ENCODE results near the gene IL17C. TPM values are rescaled to one million over a fixed set of nuclear protein-coding genes. Genes with fewer than 3 reads are reported as not detected.

The IL17C gene
- polyA plus RNA-seq, 4 donors, result not detected

DNA sequence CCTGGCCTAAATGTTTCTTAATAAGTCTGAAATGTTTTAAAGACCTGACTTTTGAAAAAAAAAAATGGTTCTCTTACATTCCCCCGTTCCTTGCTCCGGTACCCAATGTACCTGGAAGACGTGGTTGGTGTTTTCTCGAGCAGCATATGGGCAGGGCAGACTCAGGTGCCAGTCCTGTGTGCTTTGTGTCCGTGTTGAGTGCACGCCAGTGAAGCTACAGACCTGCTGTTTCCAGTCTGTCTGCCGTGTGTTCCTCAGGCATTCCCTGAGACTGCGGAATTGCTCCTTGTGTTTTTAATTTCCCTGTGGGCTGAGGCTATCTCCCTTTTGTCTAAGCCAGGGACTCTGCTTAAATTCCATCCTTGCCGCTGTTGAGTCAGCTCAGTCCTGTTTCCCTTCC is 11.7 kb upstream of the IL17C start:
- DNase-seq (ENCODE audit: low read depth in 4 of 4, low spot score in 3 of 4), result no peak

DNA sequence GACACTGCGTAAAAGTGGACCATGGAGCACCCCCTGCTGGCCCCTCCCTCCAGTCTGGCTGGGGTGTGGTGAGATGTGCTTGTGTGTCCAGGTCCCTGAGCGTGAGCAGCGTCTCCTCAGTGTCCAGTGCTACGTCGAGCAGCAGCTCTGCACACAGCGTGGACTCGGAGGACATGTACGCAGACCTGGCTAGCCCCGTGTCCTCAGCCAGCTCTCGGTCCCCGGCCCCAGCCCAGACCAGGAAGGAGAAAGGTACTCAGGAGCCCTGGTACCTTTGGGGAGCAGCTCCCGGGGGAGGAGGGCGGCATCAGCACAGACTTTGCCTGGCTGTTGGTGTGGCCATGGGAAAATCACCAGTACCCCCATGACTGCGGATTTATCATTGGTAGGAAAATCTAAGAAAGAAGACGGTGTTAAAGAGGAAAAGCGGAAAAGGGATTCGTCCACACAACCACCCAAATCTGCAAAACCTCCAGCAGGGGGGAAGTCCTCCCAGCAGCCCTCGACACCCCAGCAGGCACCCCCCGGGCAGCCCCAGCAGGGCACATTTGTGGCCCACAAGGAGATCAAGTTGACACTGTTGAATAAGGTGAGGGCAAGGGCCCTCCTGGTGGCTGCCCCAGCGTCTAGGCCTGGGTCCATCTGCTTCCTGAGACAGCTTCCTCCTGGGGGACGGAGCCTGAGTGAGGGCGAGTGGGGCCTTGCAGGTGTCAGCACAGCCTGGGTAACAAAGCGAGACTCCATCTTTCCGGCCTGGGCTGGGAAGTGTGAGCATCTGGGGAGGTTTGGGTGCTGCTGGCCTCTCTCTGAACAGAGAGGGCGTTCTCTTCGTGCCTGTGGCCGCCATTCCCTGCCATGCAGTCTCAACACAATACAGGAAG is 10.6 kb upstream of the IL17C start:
- DNase-seq (ENCODE audit: low read depth in 4 of 4, low spot score in 3 of 4), result no peak

DNA sequence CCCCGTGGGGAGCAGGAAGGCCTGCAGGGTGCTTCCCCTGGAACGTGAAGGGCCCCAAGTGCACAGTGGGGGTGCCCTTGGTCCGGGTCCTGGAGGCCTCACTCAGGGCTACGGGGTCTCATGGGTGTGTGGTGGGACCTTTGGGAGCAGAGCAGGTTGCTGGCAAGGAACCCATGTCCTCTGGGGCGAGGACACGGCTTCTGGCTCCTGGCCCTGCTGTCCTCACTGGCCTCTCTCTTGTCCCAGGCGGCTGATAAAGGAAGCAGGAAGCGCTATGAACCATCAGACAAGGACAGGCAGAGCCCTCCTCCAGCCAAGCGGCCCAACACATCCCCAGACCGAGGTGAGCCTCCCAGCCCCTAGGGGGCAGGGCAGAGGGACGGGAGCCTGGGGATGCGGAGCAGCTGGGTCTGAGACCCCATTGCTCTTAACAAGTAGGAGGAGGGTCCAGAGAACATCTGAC is 9.8 kb upstream of the IL17C start:
- DNase-seq (ENCODE audit: low read depth in 4 of 4, low spot score in 3 of 4), result no peak

DNA sequence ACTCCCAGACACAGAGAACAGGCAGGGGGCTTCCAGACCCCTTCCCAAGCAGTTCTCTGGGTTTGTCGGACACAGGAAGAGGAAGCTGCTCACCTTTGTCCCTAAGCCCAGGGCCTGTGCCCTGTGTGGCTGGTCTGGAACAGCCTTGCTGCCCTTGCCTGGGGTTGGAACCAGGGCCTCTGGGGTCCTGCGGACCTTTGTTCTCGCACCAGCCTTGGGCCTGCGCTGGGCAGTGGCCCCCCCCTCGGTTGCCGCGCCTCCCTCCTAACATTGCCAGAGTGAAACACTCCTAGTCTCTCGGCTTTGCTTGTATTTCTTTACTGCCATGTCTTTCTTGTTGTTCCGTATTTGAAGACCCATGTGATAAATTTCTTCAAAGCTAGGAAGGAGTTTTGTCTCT is 8.5 kb upstream of the IL17C start:
- no peak for DNase-seq (ENCODE audit: low read depth in 4 of 4, low spot score in 3 of 4)

DNA sequence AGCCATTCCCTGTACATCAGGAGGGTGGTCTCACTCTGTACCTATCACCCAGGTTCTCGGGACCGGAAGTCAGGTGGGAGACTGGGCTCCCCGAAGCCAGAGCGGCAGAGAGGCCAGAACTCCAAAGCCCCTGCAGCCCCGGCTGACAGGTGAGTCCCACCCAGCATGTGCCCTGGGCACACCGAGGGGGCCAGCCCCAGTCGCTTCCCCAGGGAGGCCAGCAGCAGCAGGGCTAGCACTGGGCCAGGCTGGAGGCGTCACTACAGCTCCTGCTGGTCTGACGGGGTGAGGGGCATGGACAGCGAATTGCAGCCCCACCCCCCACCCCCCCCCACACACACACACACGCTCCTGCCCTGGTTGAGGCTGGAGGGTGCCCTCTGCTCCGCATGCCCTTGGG is 7.9 kb upstream of the IL17C start:
- DNase-seq (ENCODE audit: low read depth in 4 of 4, low spot score in 3 of 4), result no peak

DNA sequence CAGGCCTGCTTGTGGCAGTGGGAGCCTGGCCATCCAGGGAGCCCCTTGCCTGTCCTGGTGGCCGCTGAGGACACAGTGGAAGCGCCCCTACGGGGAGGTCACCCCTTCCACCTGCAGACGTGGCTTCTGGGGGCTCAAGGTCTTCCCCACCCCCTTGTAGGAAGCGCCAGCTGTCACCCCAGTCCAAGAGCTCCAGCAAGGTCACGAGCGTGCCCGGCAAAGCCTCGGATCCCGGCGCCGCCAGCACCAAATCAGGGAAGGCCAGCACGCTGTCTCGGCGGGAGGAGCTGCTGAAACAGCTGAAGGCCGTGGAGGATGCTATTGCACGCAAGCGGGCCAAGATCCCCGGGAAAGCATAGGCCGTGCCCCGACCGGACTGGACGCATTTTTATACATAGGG is 7.4 kb upstream of the IL17C start:
- no peak for DNase-seq (ENCODE audit: low read depth in 4 of 4, low spot score in 3 of 4)

DNA sequence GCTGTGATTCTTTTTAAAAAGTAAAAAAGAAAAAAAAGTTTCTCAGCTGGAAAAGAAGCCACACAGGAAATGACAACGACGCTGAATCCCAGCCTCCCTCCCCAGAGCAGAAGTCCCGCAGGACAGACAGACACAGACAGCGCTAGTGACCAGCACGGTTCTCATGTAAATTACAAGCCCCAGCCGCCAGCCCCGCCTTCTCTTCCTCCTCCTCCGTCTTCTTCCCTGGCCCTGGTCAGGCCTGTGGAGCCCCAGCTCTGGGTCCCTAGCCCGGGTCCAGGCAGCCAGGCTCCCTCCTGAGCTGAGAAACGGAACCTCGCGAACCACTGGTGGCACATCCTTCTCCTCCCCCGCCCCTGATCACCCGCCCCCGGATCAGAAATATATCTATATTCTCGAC is 7.0 kb upstream of the IL17C start:
- no peak for DNase-seq (ENCODE audit: low read depth in 4 of 4, low spot score in 3 of 4)

DNA sequence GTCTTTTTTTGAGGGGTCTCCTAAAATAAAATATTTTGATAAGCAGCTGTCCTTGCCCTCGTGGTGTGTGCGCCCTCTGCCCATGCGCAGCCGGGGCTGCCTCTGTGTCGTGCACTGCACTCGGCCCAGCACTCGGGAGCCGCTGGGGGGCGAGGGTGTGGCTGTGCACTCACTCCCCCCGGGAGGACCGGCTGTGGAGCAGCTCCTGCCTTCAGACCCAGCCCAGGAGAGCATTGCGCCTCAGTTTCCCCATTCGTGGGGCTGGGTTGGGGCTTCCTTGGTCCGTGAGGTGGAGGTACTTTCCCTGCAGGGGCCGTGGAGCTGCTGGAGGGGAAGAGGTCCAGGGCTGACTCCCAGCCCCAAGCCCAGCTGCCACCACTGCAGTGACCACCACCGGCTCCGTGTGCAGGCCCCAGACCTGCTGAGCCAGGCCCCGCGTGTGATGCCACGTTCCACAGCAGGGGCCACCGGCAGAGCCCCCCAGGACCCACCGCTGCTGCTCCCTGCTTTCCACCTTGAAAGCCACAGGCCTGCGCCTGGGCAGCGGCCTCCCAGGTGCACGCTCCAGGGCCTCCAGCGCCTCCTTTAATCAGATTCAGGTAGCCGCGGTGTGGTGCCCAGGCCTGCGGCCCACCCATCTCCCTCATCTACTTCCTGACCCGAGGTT is 6.3 kb upstream of the IL17C start:
- DNase-seq (ENCODE audit: low read depth in 4 of 4, low spot score in 3 of 4), result no peak

DNA sequence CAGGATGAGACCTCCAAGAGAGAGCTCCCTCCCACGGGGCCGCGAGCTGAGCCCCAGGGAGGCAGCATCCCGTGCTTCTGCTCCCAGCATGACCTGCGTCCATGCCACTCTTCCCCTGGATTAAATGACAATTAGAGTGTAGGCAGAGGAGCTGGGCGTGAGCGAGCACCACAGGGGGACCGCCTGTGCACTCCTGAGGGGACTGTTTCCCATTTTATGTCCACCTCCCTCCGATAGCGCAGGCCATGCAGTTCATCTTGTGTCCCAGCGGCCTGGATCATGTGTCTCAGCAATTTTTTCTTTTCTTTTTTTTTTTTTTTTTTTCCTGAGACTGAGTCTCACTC is 5.8 kb upstream of the IL17C start:
- DNase-seq (ENCODE audit: low read depth in 4 of 4, low spot score in 3 of 4), result no peak

DNA sequence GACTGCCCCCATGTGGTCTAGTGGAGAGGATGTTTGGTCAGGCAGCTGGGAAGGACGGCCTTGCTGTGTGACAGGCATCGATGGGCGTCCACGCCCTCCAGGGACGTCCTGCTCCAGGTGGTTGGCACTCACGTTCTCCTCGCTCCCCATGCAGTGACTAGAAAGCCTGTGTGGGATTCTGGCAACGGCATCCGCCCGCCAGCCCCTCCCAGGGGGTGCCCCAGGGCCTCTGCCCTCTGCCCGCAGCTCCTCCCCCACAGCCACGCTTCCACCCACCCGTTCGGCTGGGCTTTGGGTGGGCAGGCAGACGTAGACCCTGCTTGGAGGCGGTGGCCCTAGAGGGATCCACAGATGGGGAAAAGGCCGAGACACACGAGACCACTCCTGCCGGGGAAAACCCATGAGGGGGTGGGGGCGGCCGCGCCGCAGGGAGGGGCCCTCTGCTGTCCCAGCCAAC is 4.7 kb upstream of the IL17C start:
- DNase-seq (ENCODE audit: low read depth in 4 of 4, low spot score in 3 of 4), result no peak

DNA sequence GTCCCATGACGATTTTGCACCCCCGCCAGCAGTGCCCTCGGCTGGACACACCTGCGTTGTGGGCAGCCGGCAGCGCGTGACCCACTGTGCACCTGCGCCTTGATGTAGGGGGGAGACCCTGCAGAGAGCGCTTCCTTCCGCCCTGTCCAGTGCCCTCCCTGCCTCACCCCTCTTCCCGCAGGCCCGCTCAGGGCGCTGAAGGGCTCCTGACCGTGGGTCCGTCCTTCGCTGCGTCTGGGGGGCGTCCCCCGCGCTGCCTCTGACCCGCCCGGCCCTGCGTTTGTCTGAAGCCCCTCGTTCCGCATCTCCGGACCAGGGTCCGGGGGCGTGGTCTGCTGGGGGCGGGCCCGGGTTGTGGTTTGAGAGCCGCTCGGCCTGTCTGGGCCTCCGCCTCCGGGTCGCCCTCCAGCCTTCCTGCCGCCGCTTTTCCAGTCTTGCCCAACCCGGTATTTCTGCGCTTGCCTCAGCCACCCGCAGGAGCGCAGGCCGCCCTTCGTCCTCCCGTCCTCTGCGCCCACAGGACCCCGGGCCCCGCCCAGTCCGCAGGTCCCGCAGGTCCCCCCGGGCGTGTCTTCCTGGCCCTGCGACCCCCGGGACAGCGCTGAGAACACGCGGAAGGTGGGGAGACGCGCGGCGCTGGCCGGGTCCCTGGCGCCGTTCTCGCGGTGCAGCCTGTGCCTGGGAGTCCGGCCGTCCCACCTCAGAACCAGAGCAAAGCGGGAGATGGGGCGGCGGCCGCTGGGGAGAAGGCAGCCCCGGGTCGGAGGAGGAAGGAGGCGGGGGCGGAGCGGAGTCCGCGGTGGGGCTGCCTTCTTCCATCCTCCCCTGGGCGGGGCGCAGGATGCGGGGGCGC is 4.0 kb upstream of the IL17C start:
- no peak for DNase-seq (ENCODE audit: low read depth in 4 of 4, low spot score in 3 of 4)

DNA sequence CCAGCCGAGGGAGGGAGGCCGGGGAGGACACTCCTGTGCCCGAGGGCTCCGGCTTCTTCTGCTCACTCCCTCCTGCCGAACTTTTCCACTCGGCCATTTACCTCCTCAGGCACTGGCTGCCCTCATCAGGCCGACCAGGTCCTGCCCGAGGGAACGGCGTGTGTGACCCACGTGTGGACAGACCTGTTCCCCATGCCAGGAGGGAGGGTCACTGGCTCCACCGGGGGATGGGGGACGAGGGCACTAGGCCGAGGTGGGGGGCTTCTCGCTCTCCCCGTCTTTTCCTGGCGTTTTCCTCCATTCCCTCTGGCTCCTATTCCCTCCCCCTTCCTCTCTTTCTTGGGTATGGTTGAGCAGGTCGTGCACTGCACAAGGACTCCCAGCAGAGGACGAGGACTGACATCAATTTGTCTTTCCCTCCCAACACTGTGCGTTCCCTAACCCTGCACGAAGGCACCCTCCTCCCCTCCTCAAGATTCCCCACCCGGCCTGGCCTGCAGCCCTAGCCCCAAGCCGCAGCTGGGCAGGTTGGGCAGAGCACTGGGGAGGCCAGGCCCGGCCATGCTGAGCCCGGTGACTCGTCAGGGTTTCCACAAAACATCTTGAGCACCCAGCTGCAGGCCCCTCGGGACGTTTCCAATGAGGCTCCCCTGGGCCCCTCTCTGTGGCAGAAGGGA is 3.2 kb upstream of the IL17C start:
- DNase-seq (ENCODE audit: low read depth in 4 of 4, low spot score in 3 of 4), result no peak

DNA sequence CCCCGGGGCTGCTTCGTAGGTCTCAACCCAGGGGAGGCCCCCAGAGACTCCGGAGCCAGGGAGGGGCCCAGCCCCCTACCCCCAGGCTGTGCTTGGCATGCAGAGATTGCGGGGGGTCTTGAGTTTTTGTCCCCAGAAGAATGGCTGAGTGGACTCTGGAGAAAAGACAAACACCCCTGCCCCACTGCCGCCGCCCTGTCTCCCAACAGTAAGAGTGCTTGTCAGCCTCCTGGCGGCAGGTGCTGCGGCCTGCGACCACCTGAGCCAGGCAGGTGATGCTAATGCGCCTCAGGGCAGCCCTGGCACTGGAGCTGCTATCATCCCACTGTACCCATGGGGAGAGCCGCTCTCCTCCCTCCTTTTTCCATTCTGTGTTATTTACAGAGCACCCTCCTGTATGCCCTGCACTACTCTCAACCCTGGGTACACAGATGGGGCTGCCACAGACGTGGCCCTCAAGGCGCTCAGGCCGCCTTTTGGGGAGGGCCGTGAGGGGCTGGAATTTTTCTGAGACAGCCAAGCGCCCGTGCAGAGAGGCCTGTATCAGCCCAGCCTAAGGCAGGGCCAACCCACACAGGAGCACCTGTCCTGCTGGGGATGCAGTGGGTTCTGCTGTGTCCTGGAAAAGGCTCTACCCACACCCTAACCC is 2.6 kb upstream of the IL17C start:
- DNase-seq (ENCODE audit: low read depth in 4 of 4, low spot score in 3 of 4), result no peak

DNA sequence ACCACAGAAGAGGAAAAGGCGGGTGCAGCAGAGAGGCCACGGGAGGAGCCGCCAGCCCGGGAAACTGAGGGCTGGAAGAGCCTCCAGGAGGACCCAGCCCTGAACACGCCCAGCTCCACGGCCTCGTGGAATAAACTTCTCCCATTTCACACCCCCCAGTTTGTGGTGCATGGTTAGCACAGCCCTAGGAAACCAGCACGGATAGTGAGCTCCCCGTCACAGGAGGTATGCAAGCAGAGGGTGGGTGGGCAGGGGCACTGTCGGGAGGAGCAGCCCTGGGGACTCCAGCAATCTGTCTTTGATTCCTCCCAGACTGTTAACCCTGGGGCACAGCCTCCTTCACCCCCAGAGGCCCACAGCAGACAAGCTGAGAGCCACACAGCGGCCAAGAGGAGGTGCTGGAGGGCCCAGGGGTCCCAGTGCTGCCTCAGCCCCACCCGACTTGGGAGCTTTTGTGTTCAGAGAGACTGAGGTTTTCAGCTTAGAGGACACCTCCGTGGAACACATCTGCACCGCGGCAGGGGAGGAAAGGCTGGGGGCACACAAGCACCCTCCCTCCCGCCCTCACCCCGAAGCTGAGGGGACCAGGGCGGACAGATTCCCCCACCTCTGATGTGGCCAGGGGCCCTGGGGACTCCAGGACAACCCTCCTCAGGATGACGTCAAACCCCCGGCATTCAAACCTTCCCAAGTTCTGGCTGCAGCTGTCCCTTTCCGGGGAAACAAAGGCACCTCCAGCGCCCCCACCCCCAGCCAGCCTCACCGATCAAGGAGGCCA is 1.7 kb upstream of the IL17C start:
- DNase-seq (ENCODE audit: low read depth in 4 of 4, low spot score in 3 of 4), result no peak

DNA sequence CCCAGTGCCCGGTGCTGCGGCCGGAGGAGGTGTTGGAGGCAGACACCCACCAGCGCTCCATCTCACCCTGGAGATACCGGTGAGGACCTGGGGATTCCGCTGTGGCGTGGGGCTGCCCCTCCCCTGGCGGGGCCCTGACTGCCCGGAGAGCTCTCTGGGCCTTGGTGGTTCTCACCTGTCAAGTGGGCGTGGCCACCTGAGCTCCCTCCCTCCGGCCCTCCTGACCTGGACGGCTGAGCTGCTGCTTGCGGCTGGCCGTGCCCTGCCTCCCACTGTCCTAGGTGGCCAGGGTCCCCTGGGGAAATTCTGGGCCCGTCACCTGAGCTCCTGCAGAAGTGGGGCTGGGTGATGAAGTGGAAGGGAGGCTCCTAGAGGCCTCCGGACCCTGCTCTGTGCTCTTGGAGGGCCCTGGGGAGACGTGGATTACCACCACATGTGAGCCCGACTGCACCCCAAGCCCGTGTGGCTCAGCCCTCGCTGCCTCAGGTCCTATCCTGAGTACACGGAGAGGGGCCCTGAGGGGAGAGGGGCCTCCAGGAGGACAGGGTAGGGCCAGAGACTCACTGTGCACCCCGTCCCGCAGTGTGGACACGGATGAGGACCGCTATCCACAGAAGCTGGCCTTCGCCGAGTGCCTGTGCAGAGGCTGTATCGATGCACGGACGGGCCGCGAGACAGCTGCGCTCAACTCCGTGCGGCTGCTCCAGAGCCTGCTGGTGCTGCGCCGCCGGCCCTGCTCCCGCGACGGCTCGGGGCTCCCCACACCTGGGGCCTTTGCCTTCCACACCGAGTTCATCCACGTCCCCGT is 1.1 kb downstream of the IL17C start:
- DNase-seq (ENCODE audit: low read depth in 4 of 4, low spot score in 3 of 4), result no peak

DNA sequence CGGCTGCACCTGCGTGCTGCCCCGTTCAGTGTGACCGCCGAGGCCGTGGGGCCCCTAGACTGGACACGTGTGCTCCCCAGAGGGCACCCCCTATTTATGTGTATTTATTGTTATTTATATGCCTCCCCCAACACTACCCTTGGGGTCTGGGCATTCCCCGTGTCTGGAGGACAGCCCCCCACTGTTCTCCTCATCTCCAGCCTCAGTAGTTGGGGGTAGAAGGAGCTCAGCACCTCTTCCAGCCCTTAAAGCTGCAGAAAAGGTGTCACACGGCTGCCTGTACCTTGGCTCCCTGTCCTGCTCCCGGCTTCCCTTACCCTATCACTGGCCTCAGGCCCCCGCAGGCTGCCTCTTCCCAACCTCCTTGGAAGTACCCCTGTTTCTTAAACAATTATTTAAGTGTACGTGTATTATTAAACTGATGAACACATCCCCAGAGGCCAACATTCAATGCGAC is 1.7 kb downstream of the IL17C start:
- DNase-seq (ENCODE audit: low read depth in 4 of 4, low spot score in 3 of 4), result no peak

DNA sequence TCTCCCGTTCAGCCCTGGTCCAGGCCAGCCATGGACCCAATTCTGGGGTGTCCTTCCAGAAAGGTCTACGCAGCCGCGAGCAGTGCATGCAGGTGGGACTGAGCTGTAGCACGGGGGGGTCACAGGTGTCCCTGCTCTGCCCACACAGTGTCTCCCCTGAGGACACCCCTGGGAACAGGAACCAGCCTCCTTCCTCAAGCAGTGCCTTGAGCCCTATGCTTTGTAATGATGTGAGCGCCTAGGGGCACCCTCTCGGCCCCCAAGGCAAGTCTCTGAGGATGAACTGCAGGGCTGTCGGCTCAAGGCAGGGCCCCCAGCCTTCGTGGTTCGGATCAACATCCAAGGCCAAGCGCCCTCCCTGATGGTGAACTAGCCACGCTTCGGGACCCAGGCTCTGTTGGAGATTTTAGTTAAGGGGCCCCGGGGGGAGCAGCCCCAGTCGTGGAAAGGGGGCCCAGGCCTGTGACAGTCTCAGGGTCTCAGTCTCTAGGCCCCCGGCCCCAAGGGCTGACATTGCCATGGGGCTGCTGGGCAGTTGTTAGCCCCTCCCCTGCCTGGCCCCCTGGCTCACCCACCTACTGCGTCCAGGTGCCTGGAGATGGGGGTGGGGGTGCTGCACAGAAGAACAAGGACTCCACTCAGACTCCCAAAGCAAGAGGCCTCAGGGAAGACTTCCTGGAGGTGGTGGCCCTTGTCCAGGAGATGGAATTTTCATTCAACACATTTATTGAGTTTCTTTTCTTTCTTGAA is 2.3 kb downstream of the IL17C start:
- DNase-seq (ENCODE audit: low read depth in 4 of 4, low spot score in 3 of 4), result no peak

All from left renal pelvis (tissue), 4 donors.